Neural cell (in vitro differentiated cells): ENCODE data around the gene PAX8.

ENCODE experiments used
- CTCF ChIP-seq: fragments of 450-650 bp; IDR thresholded peaks from 2 replicates; pipeline ENCODE4 v1.5.1; 2014; ENCODE audit warnings: antibody characterized with exemption, mild to moderate bottlenecking, moderate library complexity; ENCODE audit not compliant: poor library complexity, severe bottlenecking
- EP300 ChIP-seq: fragments of 450-650 bp; conservative IDR thresholded peaks from 2 replicates; pipeline ENCODE4 v1.6.1; 2014; ENCODE audit warnings: antibody characterized with exemption, mild to moderate bottlenecking, moderate library complexity; ENCODE audit not compliant: poor library complexity, severe bottlenecking
- RAD21 ChIP-seq: fragments of 450-650 bp; conservative IDR thresholded peaks from 2 replicates; pipeline ENCODE4 v1.6.1; 2014; ENCODE audit warnings: antibody characterized with exemption, mild to moderate bottlenecking, moderate library complexity
- SMC3 ChIP-seq: fragments of 450-650 bp; conservative IDR thresholded peaks from 2 replicates; pipeline ENCODE4 v1.6.1; 2014; ENCODE audit warnings: antibody characterized with exemption, mild to moderate bottlenecking, moderate library complexity; ENCODE audit not compliant: poor library complexity

- TF ChIP-seq CTCF (peak; percentile 36), SMC3 (no peak), RAD21 (no peak), EP300 (no peak)
Observed at GRCh38 chr2:113273027-113273551, 5.6 kb downstream of the PAX8 start.
